ENCODE results near the gene RIOK1. TPM values are rescaled to one million over a fixed set of nuclear protein-coding genes. Genes with fewer than 3 reads are reported as not detected.

Gene RIOK1
- total and polyA plus RNA-seq, 2 of the 13 experiments (the other 11 are each of a cell fraction or from before 2014, with no cell fraction given), result 9.4 to 37.8 TPM

- TF ChIP-seq NR2C2 (CRISPR knock-in tag; IDR thresholded peaks at IDR 0.05; ENCODE audit: borderline replicate concordance), result 0 out of 2 replicates have a peak, but pooled peaks have one; percentile 16
- TF ChIP-seq ETV5 (CRISPR knock-in tag; IDR thresholded peaks at IDR 0.05; ENCODE audit: borderline replicate concordance), result no peak
- TF ChIP-seq E2F2 (CRISPR knock-in tag; IDR thresholded peaks at IDR 0.05; ENCODE audit: borderline replicate concordance), result no peak
- 0 out of 2 replicates have a peak, but pooled peaks have one; percentile 12 for TF ChIP-seq ZNF501 (CRISPR knock-in tag; IDR thresholded peaks at IDR 0.05)
- TF ChIP-seq ATAD3A (CRISPR knock-in tag; IDR thresholded peaks at IDR 0.05), result no peak
- 0 out of 2 replicates have a peak, but pooled peaks have one; percentile 13 for TF ChIP-seq DRAP1 (CRISPR knock-in tag; IDR thresholded peaks at IDR 0.05)
- TF ChIP-seq TAF15 (IDR thresholded peaks at IDR 0.05; ENCODE audit: low read depth, low read length, poor library complexity, severe bottlenecking), result no peak
- TF ChIP-seq ZSCAN21 (CRISPR knock-in tag; IDR thresholded peaks at IDR 0.05; ENCODE audit: borderline replicate concordance), result peak; percentile 44; the same call in 1 of the 2 replicates
- TF ChIP-seq HNF1A (IDR thresholded peaks at IDR 0.05; ENCODE audit: low read depth), result no peak
- 0 out of 2 replicates have a peak, but pooled peaks have one; percentile 27 for TF ChIP-seq HNF1A (CRISPR knock-in tag; IDR thresholded peaks at IDR 0.05; ENCODE audit: borderline replicate concordance)
- TF ChIP-seq SALL1 (CRISPR knock-in tag; IDR thresholded peaks at IDR 0.05), result peak; percentile 63
- no peak for TF ChIP-seq ZNF326 (CRISPR knock-in tag; IDR thresholded peaks at IDR 0.05; ENCODE audit: borderline replicate concordance)
- TF ChIP-seq NFATC3 (CRISPR knock-in tag; IDR thresholded peaks at IDR 0.05), result no peak
- 0 out of 2 replicates have a peak, but pooled peaks have one; percentile 6 for TF ChIP-seq FOXJ3 (CRISPR knock-in tag; IDR thresholded peaks at IDR 0.05; ENCODE audit: borderline replicate concordance)
- TF ChIP-seq ZNF337 (CRISPR knock-in tag; IDR thresholded peaks at IDR 0.05; ENCODE audit: borderline replicate concordance, low read depth), result peak; percentile 17; the same call in 1 of the 2 replicates
- 0 out of 2 replicates have a peak, but pooled peaks have one; percentile 9 for TF ChIP-seq UBTF (CRISPR knock-in tag; IDR thresholded peaks at IDR 0.05)
- TF ChIP-seq ZNF883 (CRISPR knock-in tag; IDR thresholded peaks at IDR 0.05; ENCODE audit: not compliant biosample characterization), result no peak
These were observed 42.9 kb downstream of the RIOK1 start (continued) for GRCh38 chr6:7432391-7433120.

Data from HepG2 (cell line).